GM23248 (cell line): ENCODE results near the gene MYL12B.

Experiments used
- EZH2 ChIP-seq: fragments of 200-600 bp; sonication (generic); IDR thresholded peaks from 2 replicates; pipeline ENCODE4 v1.6.1; 2018; ENCODE audit warnings: antibody characterized with exemption, mild to moderate bottlenecking; ENCODE audit not compliant: insufficient read depth, poor library complexity, severe bottlenecking
- EZH2phosphoT487 ChIP-seq: fragments of 200-600 bp; sonication (generic); IDR thresholded peaks from 2 replicates; pipeline ENCODE4 v1.6.1; 2018; ENCODE audit warnings: antibody characterized with exemption, moderate library complexity, mild to moderate bottlenecking, low read depth; ENCODE audit not compliant: insufficient read depth

DNA sequence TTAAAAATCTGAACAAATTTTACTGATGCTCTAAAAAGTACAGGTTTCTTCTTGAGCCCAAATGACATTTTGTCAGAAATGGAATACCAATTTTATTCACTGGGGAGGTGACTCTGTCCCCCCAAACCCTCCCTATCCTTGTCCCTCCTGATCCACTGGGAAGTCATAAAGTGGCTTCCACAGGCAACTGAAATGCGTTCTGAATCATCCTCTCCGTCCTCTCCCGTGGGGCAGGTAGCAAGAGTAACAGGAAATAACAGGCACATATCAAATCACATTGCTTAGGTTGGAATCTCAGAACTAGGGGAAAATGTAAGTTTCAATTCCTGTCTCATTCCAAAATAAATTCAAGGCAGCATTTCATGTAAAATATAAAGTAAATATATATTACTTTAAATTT lies 44.5 kb downstream of the MYL12B start:
- no peak for TF ChIP-seq EZH2
- no peak for TF ChIP-seq EZH2phosphoT487
